ENCODE data around the gene PTCH1.

The PTCH1 gene

DNA sequence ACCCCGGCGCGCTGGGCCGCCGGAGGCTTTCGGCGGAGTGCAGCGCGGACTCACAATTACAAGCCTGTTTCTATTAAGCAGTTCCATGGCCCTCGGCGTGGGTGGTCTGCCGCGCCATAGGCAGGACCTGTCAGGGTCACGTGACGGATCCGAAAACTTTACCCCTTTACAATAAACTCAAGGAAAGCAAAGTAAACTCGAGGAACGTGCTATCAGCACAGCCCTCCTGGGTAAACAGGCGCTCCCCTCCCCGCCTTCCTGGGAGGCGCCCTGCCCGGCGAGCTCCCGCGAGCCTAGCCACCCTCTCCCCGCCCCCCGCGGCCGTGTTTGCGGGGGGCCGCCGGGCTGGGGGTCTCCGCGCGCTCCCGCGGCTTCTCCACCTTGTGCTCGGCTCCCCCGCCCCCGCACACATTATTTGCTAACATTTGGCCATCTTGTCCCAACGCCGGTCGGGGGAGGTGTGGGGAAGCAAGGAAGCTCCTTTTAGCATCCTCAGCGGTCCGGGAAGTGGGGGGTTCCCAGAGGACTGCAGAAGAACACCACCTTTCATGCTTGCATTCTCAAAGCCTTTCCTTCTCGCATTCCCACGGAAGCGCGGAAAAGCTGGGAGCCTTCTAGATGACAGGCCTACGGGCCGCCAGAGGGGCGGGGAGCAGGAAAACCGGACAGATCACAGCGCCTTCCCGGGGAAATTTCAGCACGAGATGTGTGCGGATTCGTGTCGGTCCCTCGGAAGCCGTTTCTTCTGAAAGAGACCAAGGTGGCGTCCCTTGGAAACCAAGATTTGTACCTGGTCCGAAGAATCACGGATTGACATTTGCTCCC, at the start of gene PTCH1:
Gene PTCH1, minus strand, starts transcription at position 238 of the 825 bp plus-strand sequence.
- peak within 1 kb of the TSS; percentile 65 for H3K27ac ChIP-seq
- CTCF ChIA-PET: no interaction called here
- POLR2A ChIA-PET (ENCODE audit: low non-redundant PET): no interaction called here
- DNase-seq (ENCODE audit: low spot score): peak; percentile 65
- TF ChIP-seq, protein P1, sequence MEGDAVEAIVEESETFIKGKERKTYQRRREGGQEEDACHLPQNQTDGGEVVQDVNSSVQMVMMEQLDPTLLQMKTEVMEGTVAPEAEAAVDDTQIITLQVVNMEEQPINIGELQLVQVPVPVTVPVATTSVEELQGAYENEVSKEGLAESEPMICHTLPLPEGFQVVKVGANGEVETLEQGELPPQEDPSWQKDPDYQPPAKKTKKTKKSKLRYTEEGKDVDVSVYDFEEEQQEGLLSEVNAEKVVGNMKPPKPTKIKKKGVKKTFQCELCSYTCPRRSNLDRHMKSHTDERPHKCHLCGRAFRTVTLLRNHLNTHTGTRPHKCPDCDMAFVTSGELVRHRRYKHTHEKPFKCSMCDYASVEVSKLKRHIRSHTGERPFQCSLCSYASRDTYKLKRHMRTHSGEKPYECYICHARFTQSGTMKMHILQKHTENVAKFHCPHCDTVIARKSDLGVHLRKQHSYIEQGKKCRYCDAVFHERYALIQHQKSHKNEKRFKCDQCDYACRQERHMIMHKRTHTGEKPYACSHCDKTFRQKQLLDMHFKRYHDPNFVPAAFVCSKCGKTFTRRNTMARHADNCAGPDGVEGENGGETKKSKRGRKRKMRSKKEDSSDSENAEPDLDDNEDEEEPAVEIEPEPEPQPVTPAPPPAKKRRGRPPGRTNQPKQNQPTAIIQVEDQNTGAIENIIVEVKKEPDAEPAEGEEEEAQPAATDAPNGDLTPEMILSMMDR (conservative IDR thresholded peaks at IDR 0.05; ENCODE audit: low read depth): no peak

DNA sequence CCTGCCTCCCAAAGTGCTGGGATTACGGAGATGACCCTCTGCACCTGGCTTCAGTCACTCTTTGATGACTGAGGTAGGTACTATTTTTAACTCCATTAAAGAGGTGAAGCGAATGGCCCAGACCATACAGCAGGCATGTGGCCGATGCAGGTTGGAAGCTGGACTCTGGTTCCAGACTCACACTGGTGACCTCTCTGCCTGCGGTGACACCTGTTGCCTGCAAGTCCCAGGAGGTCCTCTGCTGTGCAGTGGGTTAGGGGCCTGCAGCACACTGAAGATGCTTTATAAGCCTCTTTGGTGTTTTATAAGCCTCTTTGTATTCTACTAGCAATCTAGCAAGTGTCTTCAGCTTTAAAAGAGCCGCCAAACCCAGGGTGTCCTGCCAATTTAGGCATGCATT, 49.2 kb upstream of the PTCH1 start:
- TF ChIP-seq, protein P1 (conservative IDR thresholded peaks at IDR 0.05; ENCODE audit: low read depth): no peak
- POLR2A ChIA-PET (ENCODE audit: low non-redundant PET): no interaction called here

DNA sequence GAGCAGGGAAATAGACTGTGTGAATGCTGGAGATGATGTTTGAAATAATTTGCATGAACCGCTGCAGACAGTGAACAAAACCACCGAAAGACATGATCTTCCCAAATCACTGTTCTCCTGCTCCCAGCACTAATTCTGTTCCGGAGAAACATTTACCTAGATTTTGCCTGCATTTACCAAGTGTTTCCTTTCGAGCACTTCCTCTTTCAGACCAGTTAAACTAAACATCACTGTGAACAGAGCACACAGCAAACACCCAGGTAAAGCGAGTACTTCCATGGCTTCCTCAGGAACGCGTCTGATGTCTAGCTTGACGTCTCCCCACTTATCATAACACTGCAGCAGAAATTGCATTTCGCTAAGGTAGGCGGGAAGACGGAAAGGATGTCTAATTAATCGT, 45.1 kb upstream of the PTCH1 start:
- ChIA-PET CTCF (no interaction called here), POLR2A (ENCODE audit: low non-redundant PET) (no interaction called here)
- DNase-seq (ENCODE audit: low spot score): no peak
- TF ChIP-seq, protein P1 (conservative IDR thresholded peaks at IDR 0.05; ENCODE audit: low read depth): no peak
- no peak overlapping the region for H3K27ac ChIP-seq

More for the DNA sequence above, 49.2 kb upstream of the PTCH1 start:
- DNase-seq (ENCODE audit: low spot score): no peak
- H3K27ac ChIP-seq: no peak overlapping the region
- CTCF ChIA-PET: interaction anchor here (0.9 kb wide), 1 partner anchor 15 kb away, joined by 7 read pairs; no protein-coding TSS in a partner anchor

DNA sequence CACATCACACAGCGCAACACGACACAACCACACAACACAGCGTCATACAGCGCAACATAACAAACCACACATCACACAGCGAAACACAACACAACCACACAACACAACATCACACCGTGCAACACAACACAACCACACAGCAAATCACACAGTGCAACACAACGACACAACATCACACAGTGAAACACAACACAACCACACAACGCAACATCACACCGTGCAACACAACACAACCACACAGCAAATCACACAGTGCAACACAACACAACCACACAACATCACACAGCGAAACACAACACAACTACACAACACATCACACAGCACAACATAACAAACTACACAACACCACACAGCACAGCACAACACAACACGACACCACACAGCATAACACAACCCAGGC, 40.4 kb upstream of the PTCH1 start:
- no peak overlapping the region for H3K27ac ChIP-seq
- ChIA-PET CTCF (no interaction called here), POLR2A (ENCODE audit: low non-redundant PET) (no interaction called here)
- no peak for DNase-seq (ENCODE audit: low spot score)
- TF ChIP-seq, protein P1 (conservative IDR thresholded peaks at IDR 0.05; ENCODE audit: low read depth): no peak

DNA sequence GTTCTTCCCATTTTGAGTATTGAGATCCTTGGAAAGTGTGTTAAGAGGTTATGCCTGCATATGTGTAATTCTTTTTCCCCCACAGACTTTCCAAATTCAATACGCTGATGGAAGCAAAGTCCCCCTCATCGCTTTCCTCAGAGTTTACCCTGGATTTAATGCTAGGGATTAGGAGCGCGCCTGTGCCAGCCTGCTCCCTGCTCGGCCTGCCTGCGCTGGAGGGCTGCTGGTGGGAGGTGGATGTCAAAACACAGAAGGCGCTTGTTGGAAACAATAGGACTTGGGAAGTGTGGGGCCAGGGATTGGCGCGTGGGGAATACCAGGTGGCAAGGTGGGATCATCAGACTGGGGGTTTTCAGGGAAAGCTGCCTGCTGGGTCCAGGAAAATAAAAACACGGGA, 39.8 kb upstream of the PTCH1 start:
- no peak for DNase-seq (ENCODE audit: low spot score)
- H3K27ac ChIP-seq: no peak overlapping the region
- ChIA-PET CTCF (interaction anchor here (0.6 kb wide), 2 partner anchors 45 to 1544 kb away, joined by 3 to 4 read pairs; no protein-coding TSS in a partner anchor), POLR2A (ENCODE audit: low non-redundant PET) (no interaction called here)
- TF ChIP-seq, protein P1 (conservative IDR thresholded peaks at IDR 0.05; ENCODE audit: low read depth): no peak

DNA sequence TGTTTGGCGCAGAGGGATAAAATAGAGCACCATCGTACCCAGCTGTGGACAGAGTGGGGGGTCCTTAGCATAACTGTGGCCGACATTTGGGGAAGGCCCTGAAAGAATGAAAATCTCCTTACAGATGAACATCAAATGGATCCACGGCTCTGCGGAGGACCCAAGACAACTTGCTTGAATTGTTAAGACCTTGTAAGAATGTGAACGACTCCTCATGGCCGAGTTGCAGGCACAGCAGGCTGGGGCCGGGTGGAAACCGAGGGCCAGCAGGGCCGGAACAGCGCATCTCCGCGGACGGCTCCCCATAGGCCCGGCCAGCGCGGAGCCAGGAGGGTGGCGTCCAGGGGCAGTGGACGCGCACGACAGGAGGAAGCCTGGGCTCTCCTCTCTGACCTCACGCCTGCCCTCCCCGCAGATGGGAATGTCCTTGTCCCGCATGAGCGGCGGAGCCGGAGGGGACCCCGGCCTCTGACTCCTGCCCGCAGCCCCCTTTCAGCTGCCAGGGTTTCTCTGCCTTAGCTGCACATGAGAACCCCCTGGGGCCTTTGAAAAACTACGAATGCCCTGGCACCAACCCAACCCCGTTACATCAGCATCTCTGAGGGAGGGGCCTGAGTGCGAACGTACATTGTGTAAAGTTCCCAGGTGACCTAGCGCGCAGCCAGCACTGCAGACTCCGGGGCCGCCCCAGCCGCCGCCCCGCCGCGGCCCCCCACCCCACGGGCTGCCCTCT, 36.2 kb upstream of the PTCH1 start:
- POLR2A ChIA-PET (ENCODE audit: low non-redundant PET): no interaction called here
- H3K27ac ChIP-seq: no peak overlapping the region
- DNase-seq (ENCODE audit: low spot score): no peak
- TF ChIP-seq, protein P1 (conservative IDR thresholded peaks at IDR 0.05; ENCODE audit: low read depth): no peak
- CTCF ChIA-PET: interaction anchor here (1.0 kb wide), 1 partner anchor 243 kb away, joined by 7 read pairs; no protein-coding TSS in a partner anchor

All from RWPE1 (cell line).